Measurements from ENCODE around the gene IGFALS. TPM values are rescaled to one million over a fixed set of nuclear protein-coding genes. Genes with fewer than 3 reads are reported as not detected.

IGFALS gene
- total and polyA plus RNA-seq, 2 donors (not counting 3 experiments of a cell fraction or from before 2014, with no cell fraction given), result not detected

DNA sequence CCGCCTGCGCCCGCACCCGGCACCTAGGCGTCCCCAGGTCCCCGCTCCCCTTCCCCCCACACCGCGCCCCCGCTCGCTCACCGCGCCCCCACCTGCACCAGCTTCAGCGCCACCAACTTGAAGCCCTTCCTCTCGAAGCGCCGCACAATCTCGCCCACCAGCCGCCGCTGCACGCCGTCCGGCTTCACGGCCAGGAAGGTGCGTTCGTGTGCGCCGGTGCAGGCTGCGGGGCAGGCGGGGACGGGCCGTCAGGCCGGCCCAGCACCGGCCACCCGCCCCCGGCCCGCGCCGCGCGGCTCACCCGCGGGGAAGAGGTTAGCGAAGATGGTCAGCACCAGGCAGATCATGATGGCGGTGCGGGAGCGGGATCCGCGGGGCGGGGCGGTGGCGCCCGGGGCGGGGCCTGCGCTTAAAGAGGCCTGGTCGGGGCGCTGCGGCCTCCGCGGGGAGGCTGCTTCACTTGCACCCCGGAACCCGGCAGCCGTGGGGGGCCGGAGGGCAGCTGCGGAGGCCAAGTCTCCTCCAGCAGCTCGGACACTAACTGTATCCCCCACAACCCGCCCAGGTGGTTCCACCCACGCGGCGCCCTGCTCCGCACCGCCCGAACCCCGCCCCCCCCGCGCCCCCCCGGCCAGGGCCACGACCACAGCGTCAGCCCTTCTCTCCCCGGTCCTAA lies 22.2 kb downstream of the IGFALS start, which contains the start of gene NME3:
Gene NME3 (minus strand): TSS at position 356 of the 676 bp plus-strand sequence. CDS start 9 bp downstream, at position 347.
- dilution Hi-C loops (cut with MboI; ENCODE audit: extremely low pct_ligation_motif_present, low sequenced_read_pairs), result no loop called here
- Histone ChIP-seq H4K20me1 (replicated peaks; ENCODE audit: control insufficient read depth, extremely low read depth, insufficient read depth, low read length) (no peaks in the 10 kb centered on the region), H3K27ac (ENCODE audit: insufficient read depth, low read depth, low read length) (no peak within 1 kb of the TSS), H3K4me1 (ENCODE audit: control insufficient read depth, extremely low read depth, insufficient read depth, low read length) (peaks cover 19% of the 10 kb centered on the region), H3K27me3 (ENCODE audit: control insufficient read depth in 2 of 2, insufficient read depth in 2 of 2, low read length in 2 of 2) (no peaks in the 10 kb centered on the region), H3K9me1 (replicated peaks; ENCODE audit: control insufficient read depth, extremely low read depth, insufficient read depth, low read length) (no peaks in the 10 kb centered on the region), H3K36me3 (ENCODE audit: control insufficient read depth in 2 of 2, extremely low read depth in 1 of 2, insufficient read depth in 2 of 2, low read length in 2 of 2) (peaks cover 0 to 30% of the 10 kb centered on the region in 2 experiments), H2AFZ (ENCODE audit: low read depth, low read length) (peak within 1 kb of the TSS; percentile 21), H3K4me2 (ENCODE audit: insufficient read depth, low read length) (peak within 1 kb of the TSS; percentile 72), H3K9me3 (replicated peaks; ENCODE audit: control insufficient read depth, insufficient read depth, low read length) (no peaks in the 10 kb centered on the region), H3K9ac (replicated peaks; ENCODE audit: extremely low read depth, insufficient read depth, low read length) (peak within 1 kb of the TSS; percentile 27), H3K4me3 (replicated peaks in 1 of 3; ENCODE audit: insufficient read depth in 1 of 3, low read depth in 1 of 3, low read length in 3 of 3) (peak within 1 kb of the TSS; percentile 59 to 83 (median 76)), H3K79me2 (ENCODE audit: control insufficient read depth, insufficient read depth, low read length) (peaks cover 17% of the 10 kb centered on the region)
- ChIA-PET POLR2A (interaction anchor here (0.6 kb wide), 1 partner anchor 342 kb away, joined by 4 read pairs; no protein-coding TSS in a partner anchor), CTCF (interaction anchor here (1.2 to 1.3 kb wide), 3 partner anchors 12 to 65 kb away, joined by 4 to 11 read pairs (median 5); partner anchors contain the start of gene MAPK8IP3)
- TF ChIP-seq MYC (IDR thresholded peaks at IDR 0.05; ENCODE audit: low read depth, low read length) (no peak), EZH2 (IDR thresholded peaks at IDR 0.05; ENCODE audit: borderline replicate concordance, low read depth, low read length, severe bottlenecking) (no peak), FOS (IDR thresholded peaks at IDR 0.05; ENCODE audit: borderline replicate concordance, insufficient read depth, low read length) (no peak), GATA2 (IDR thresholded peaks at IDR 0.05; ENCODE audit: insufficient read depth, insufficient read length, low read depth, low read length) (no peak), POLR2A (IDR thresholded peaks at IDR 0.05; ENCODE audit: low read depth, low read length) (peak; percentile 46), CTCF (IDR thresholded peaks at IDR 0.05; ENCODE audit: extremely low read depth in 1 of 2, insufficient read depth in 1 of 2, low read depth in 1 of 2, low read length in 2 of 2) (no peak), JUN (IDR thresholded peaks at IDR 0.05; ENCODE audit: borderline replicate concordance, insufficient read depth, insufficient read length, low read depth) (no peak), POLR2AphosphoS5 (IDR thresholded peaks at IDR 0.05; ENCODE audit: insufficient read depth, low read depth, low read length) (peak; percentile 65)
- TF ChIP-seq, protein P1, sequence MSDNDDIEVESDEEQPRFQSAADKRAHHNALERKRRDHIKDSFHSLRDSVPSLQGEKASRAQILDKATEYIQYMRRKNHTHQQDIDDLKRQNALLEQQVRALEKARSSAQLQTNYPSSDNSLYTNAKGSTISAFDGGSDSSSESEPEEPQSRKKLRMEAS (IDR thresholded peaks at IDR 0.05; ENCODE audit: insufficient read depth, insufficient read length), result no peak
- intact Hi-C loops (cut with micrococcal nuclease), result no loop called here
- no peak for FAIRE-seq
- DNase-seq (ENCODE audit: low read depth, low spot score), result peak; percentile 60
- BruUV-seq (replicated peaks), result no TSS peak

Measured in endothelial cell of umbilical vein (primary cell).